GM12891 (cell line): ENCODE results near the gene SECTM1.

Source experiments
- PAX5 ChIP-seq: IDR thresholded peaks from 2 replicates; pipeline ENCODE4 v1.6.1; 2011; ENCODE audit warnings: low read length, moderate library complexity, mild to moderate bottlenecking; ENCODE audit not compliant: insufficient read depth, severe bottlenecking
- POLR2A ChIP-seq: IDR thresholded peaks from 2 replicates; pipeline ENCODE4 v1.6.1; 2011; ENCODE audit warnings: low read depth, low read length, control low read depth
- POLR2AphosphoS5 ChIP-seq: IDR thresholded peaks from 2 replicates; pipeline ENCODE4 v1.6.1; 2011; ENCODE audit warnings: low read depth, low read length, control low read depth
- TAF1 ChIP-seq: IDR thresholded peaks from 2 replicates; pipeline ENCODE4 v1.6.1; 2011; ENCODE audit warnings: low read depth, low read length, control low read depth

DNA sequence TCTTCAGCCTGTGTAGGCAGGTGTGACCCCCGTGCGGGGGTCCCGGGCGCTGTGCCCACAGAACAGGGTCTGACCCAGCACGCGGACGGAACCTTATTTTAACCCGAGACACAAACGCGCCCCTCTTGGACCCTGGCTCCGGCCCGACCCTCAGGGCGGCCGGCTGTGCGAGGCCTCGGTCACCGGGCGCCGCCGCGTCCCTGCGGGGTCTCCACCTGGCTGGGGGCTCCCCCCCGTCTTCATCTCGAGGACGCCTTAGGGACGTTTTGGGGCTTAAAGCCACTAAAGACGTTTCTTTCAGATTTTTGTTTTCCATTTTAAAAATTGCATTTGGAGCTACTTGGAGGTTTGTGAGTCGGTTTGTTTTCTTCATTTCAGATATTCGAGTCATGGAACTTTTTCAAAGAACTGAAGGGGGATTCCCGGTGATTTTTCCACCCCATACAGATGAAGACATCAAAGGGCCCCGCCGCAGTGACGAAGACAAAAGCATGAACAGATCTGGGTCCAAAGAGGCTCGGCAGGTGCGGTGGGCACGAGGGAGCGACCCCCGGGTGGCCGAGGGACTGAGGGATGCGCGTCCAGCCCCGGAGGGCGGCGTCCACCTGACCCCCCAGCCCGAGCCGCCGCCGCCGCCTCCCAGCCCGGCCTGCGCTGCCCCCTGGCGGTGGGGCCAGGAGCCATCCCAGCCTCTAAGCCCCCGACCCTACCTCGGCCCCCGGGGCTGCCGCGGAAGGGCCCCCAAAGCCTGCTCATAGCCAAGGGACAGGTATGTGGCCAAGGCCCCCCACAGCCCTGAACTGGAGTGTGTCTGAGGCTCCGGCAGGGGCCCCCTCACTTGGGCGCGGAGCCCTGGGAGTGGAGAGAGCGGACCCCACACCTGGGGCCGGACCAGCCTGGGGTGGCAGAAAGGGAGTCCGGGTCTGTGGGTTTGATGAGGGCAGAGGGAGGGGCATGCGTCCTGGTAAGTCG, 12.3 kb downstream of the SECTM1 start:
- TF ChIP-seq POLR2A (no peak), TAF1 (no peak), POLR2AphosphoS5 (no peak), PAX5 (no peak)
